ENCODE data around the gene VEPH1. TPM values are rescaled to one million over a fixed set of nuclear protein-coding genes. Genes with fewer than 3 reads are reported as not detected.

Gene VEPH1
- polyA plus RNA-seq, 1 donor (not counting 4 experiments of a cell fraction or from before 2014, with no cell fraction given) = 0.21 TPM

- Histone ChIP-seq H3K27ac (ENCODE audit: control insufficient read depth, insufficient read depth, low read length) (no peak overlapping the region), H3K4me2 (ENCODE audit: control insufficient read depth, extremely low read depth, insufficient read depth, low read depth, low read length) (no peak overlapping the region)
Measured at GRCh38 chr3:157460253-157460652, 43.0 kb downstream of the VEPH1 start.

GRCh38 chr3:157459706-157460105 is 43.5 kb downstream of the VEPH1 start:
- H3K4me2 ChIP-seq (ENCODE audit: control insufficient read depth, extremely low read depth, insufficient read depth, low read depth, low read length) = no peak overlapping the region
- no peaks in the 10 kb centered on the region for H3K27me3 ChIP-seq (ENCODE audit: control insufficient read depth, extremely low read depth, insufficient read depth, low read length)
- TF ChIP-seq CTCF (optimal IDR thresholded peaks at IDR 0.05 in 1 of 3, IDR thresholded peaks at IDR 0.05 in 1 of 3, conservative IDR thresholded peaks at IDR 0.05 in 1 of 3; ENCODE audit: extremely low read depth in 1 of 3, insufficient read depth in 2 of 3, low read length in 3 of 3) = no peak
- DNase-seq (ENCODE audit: low read depth, low spot score) (no peak), FAIRE-seq (no peak)
- H3K4me1 ChIP-seq (ENCODE audit: control insufficient read depth, extremely low read depth, insufficient read depth, low read length) = peaks cover 6% of the 10 kb centered on the region
- no peak overlapping the region for H3K9ac ChIP-seq (ENCODE audit: control insufficient read depth, extremely low read depth, insufficient read depth, low read length)
- no peaks in the 10 kb centered on the region for H3K9me3 ChIP-seq (ENCODE audit: control insufficient read depth, low read depth, low read length)
- no peak overlapping the region for H2AFZ ChIP-seq (ENCODE audit: control insufficient read depth, low read length)
- dilution Hi-C loops (cut with MboI; ENCODE audit: extremely low pct_ligation_motif_present, low sequenced_read_pairs) = no loop called here
- H3K27ac ChIP-seq (ENCODE audit: control insufficient read depth, insufficient read depth, low read length) = no peak overlapping the region
- H4K20me1 ChIP-seq (ENCODE audit: control insufficient read depth, extremely low read depth, insufficient read depth, low read length) = no peaks in the 10 kb centered on the region
- H3K36me3 ChIP-seq (ENCODE audit: control insufficient read depth in 2 of 2, extremely low read depth in 1 of 2, insufficient read depth in 2 of 2, low read length in 2 of 2) = no peaks in the 10 kb centered on the region
- H3K79me2 ChIP-seq (ENCODE audit: control insufficient read depth, insufficient read depth, low read length) = no peaks in the 10 kb centered on the region
- no peaks in the 10 kb centered on the region for H3K9me1 ChIP-seq (ENCODE audit: control insufficient read depth, extremely low read depth, insufficient read depth, low read length)
- no peak overlapping the region for H3K4me3 ChIP-seq (ENCODE audit: control insufficient read depth in 2 of 3, extremely low read depth in 1 of 3, insufficient read depth in 2 of 3, low read depth in 1 of 3, low read length in 3 of 3)

More at GRCh38 chr3:157460253-157460652, 43.0 kb downstream of the VEPH1 start:
- DNase-seq (ENCODE audit: low read depth, low spot score) (no peak), FAIRE-seq (no peak)
- Histone ChIP-seq H3K9me1 (ENCODE audit: control insufficient read depth, extremely low read depth, insufficient read depth, low read length) (no peaks in the 10 kb centered on the region), H3K27me3 (ENCODE audit: control insufficient read depth, extremely low read depth, insufficient read depth, low read length) (no peaks in the 10 kb centered on the region), H4K20me1 (ENCODE audit: control insufficient read depth, extremely low read depth, insufficient read depth, low read length) (no peaks in the 10 kb centered on the region), H2AFZ (ENCODE audit: control insufficient read depth, low read length) (no peak overlapping the region), H3K79me2 (ENCODE audit: control insufficient read depth, insufficient read depth, low read length) (no peaks in the 10 kb centered on the region), H3K9ac (ENCODE audit: control insufficient read depth, extremely low read depth, insufficient read depth, low read length) (no peak overlapping the region), H3K4me3 (ENCODE audit: control insufficient read depth in 2 of 3, extremely low read depth in 1 of 3, insufficient read depth in 2 of 3, low read depth in 1 of 3, low read length in 3 of 3) (no peak overlapping the region), H3K4me1 (ENCODE audit: control insufficient read depth, extremely low read depth, insufficient read depth, low read length) (peaks cover 6% of the 10 kb centered on the region), H3K9me3 (ENCODE audit: control insufficient read depth, low read depth, low read length) (no peaks in the 10 kb centered on the region), H3K36me3 (ENCODE audit: control insufficient read depth in 2 of 2, extremely low read depth in 1 of 2, insufficient read depth in 2 of 2, low read length in 2 of 2) (no peaks in the 10 kb centered on the region)
- dilution Hi-C loops (cut with MboI; ENCODE audit: extremely low pct_ligation_motif_present, low sequenced_read_pairs) = no loop called here
- TF ChIP-seq EZH2 (IDR thresholded peaks at IDR 0.05; ENCODE audit: low read length) (no peak), CTCF (optimal IDR thresholded peaks at IDR 0.05 in 1 of 3, IDR thresholded peaks at IDR 0.05 in 1 of 3, conservative IDR thresholded peaks at IDR 0.05 in 1 of 3; ENCODE audit: extremely low read depth in 1 of 3, insufficient read depth in 2 of 3, low read length in 3 of 3) (no peak)
